Right ventricle myocardium inferior (tissue), 1 donor: ENCODE data around the gene XPR1. TPM values are rescaled to one million over a fixed set of nuclear protein-coding genes. Genes with fewer than 3 reads are reported as not detected.
"Not testable (repeated sequence)": the region's sequence is repeated elsewhere in the genome, so short reads cannot be mapped to it uniquely, and the experiment has no call there.

Source experiments
- ATAC-seq: fragments of 200-7000 bp; cut with Tn5 transposase; one replicate; pipeline ENCODE4 v1.9.1; 2020; ENCODE audit warnings: mild to moderate bottlenecking, moderate library complexity
- DNase-seq: peaks from one replicate; pipeline ENCODE4 v3.0.0; 2021; ENCODE audit errors: missing footprints
- intact Hi-C: fragments of 100-400 bp; cut with DNase I; formaldehyde crosslinking; loops from one replicate; pipeline ENCODE4 v1.11.0; 2022
- total RNA-seq: library from RNA; stranded (reverse); fragmentation: NEBNext Ultra II Directional; extraction: Animal tissue kit (Norgen Biotek cat#: 25700); gene quantifications from one replicate; pipeline ENCODE4 v1.2.1, GENCODE V29; 2021
- donor health status: DM: no; HTN: yes; CAD: no; lungs with severe emphysema.

The XPR1 gene
- total RNA-seq, 1 donor from 2014 or later: 35.8 TPM

DNA sequence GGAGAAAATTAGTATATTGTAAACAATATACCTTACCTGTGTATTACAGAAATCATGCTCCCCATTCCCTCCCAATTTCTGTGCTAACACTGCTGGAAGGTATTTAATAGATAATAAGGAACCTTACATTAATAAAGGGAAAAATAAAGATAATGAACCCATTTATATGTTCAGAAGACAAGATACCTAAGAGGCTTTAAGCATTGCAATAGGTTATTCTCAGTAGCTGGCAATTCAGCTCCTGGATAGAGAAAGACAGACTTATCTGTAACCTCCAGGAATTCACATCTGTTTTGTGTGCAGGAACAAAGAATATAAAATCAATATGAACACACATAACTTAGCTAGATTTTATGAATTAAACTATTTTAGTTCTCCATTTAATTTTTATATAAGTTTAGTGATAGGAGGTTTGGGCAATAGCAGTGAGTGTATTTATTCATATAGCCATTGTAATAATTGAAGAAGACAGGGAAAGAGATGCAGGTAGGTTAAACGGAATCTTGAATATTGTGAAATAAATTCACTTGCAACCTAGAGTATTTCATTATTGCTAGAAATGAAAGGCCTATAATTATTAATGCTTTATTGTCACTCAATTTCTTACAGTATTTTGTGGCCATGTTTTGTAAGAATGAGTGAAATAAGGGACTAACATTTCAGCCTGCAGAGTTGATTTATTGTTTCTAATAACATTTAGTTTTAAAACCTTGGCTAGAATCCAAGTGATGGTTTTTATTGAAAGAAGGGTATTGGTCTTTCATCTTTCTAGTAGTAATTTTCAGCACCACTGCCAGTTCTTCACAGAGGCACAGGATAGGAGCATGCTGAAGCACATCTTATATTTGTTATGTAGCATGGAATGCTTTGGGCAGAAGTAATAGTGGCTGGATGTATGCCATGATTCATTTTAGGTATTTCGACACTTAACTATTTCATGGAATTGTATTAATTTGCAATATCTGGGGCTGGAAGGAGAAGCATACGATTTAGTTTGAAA, 1.5 kb downstream of the XPR1 start:
- no peak for DNase-seq
- ATAC-seq: no peak
- intact Hi-C loops: loop anchor here (2.0 kb wide), 2 partner anchors 101 to 223 kb away; no protein-coding TSS in a partner anchor

DNA sequence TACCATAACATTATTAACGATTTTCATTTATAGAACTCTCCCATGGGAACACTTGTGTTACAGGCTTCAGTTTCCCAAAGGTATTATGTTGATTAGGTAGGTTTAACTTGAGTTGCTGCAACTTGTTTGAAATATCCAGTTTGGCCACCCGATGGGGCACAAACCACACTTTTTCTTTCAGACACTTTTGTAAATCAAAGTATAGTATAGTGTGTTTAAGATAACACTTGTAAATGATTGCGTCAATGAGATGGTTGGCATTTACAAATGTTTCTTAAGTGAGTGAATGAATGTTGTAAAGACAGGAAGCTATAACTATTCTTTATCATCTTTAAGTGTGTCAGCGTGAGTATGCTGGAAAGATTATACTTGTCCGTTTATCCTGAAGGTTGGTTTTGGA, 4.3 kb downstream of the XPR1 start:
- ATAC-seq: no peak
- intact Hi-C loops: no loop called here

DNA sequence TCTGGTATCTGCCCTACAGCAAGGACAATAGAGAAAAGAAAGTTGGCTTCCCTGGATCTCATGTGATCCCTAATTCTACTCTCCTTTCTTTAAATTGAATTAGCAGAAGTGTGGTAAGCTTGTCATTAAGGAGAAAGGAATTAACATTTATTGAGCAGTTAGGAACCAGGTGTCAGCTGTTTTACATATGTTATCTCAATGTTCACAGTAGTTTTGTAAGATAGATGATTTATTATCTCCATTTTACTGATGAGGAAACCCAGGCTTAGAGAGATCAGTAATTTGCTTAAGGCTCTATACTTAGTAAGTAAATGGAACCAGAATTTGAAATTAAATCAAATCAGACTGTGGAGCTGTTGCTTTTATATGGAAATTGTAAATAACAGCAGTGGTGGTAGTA, 8.0 kb downstream of the XPR1 start:
- no peak for DNase-seq
- intact Hi-C loops: no loop called here
- ATAC-seq: no peak

More for the DNA sequence above, 4.3 kb downstream of the XPR1 start:
- no peak for DNase-seq

GRCh38 chr1:180640531-180640949, 8.7 kb downstream of the XPR1 start:
- DNase-seq: no peak
- ATAC-seq: peak; percentile 59
- intact Hi-C loops: no loop called here

DNA sequence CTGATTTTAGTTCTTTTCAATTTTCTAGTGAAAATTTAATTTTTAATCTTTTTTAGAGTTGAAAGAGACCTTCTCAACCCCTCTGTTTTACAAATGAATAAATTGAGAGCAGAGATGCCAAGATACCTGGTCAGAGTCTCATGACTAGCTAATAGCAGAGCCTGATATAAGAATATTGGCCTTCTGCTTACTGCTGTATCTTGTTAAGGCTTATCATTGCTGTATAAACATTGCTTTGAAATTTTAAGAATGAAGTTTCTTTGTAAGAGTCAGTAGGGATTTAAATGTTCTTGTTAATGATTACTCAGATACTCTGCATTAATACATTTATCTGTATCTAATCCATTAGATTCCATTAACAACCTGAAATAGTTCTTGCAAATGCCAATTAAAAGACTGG, 9.8 kb downstream of the XPR1 start:
- ATAC-seq: no peak
- no peak for DNase-seq
- intact Hi-C loops: no loop called here

DNA sequence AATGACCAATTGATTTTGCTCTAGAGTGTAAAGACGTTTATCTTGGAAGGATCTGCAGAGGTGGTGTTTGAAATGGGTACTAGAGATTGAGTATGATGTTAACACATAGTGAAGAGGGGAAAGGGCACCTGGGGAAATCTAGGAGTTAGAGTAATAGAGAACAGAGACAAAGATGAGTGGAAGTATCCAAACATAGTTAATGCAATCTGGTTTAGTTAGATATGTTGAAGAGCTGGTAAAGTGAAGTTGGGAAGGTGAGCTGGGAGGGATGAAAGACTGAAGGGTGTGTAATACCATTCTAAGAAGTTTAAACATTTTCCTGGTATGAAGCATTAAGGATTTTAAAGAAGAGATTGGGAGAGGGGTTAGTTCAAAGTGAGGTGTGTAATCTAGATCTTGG, 11.0 kb downstream of the XPR1 start:
- intact Hi-C loops: no loop called here
- DNase-seq (no peak), ATAC-seq (no peak)

DNA sequence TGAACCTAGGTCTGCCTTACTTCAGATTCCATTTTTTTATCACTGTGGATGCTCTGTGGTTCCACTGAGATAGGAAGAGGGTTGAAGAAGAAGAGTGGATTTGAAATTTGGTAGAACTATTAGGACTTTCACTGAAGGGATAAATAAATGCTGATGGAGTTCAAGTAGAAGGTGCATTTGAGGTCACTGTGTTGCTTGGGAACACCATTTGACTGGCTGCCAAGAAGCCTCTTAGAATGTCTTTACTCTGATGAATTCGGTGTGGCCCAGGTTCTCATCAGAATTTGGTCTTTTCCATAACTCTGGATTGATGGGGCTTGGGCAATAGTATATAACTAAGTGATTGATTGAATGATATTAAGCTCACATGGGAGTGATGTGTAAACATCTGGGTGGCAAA, 11.9 kb downstream of the XPR1 start:
- intact Hi-C loops: no loop called here
- DNase-seq (no peak), ATAC-seq (peak; percentile 48)

- intact Hi-C loops: no loop called here
- ATAC-seq (no peak), DNase-seq (no peak)
These were observed 12.8 kb downstream of the XPR1 start for GRCh38 chr1:180644526-180645192.

DNA sequence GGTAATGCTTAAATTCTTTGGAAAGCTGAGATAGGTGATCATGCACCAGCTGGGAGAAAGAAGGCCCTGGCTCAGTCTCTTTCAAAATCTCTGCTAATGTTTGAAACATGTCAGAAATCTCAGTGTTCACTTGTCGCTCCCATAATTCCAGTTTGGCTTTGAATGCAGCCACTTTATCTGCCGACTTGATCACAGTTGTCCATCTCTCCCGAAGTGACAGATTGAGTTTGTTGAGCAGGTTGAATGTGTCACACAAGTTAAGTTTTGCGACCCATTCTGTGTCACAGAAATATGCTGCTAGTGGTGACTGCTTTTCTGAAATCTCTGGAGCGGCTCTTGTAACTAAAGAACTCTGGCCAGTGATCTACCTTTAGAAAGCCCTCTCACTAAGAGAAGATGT, 13.4 kb downstream of the XPR1 start:
- DNase-seq, ATAC-seq, intact Hi-C loops: not testable (repeated sequence)

- DNase-seq (no peak), ATAC-seq (no peak)
- intact Hi-C loops: no loop called here
These were observed 14.3 kb downstream of the XPR1 start for GRCh38 chr1:180646093-180646492.

DNA sequence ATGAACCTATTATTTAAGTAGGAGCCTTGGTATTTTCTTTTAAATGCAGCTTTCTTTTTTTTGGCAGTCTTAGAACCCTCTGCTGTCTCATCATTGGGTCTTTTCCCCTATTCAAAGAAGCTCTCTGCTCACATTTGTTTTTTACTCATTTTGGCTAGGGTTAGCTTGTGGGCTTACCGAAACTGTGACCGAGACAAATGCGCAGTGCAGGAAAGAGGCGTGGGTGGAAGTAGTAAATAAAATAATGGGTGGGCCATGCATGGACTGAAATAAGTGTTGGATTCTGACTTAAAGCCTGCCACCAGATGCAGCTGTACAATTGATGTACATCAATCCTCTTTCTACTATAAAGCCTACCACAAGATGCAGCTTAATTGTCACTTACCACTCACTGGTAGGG, 14.7 kb downstream of the XPR1 start:
- intact Hi-C loops: no loop called here

GRCh38 chr1:180652792-180653191, 21.0 kb downstream of the XPR1 start:
- DNase-seq: no peak
- intact Hi-C loops: no loop called here
- ATAC-seq: no peak

More for the DNA sequence above, 14.7 kb downstream of the XPR1 start:
- ATAC-seq (no peak), DNase-seq (no peak)

DNA sequence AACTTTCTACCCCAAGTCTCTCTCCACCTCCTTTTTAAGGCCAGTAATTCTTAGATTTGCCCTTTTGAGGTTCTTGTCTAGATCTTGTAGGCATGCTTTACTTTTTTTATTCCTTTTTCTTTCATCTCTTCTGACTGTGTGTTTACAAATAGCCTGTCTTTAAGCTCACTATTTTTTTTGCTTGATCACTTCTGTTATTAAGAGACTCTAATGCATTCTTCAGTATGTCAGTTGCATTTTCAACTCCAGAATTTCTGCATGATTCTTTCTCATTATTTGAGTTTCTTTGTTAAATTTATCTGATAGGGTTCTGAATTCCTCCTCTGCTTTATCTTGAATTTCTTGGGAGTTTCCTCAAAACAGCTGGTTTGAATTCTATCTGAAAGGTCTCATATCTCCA, 30.9 kb downstream of the XPR1 start:
- intact Hi-C loops: no loop called here
- no peak for DNase-seq
- no peak for ATAC-seq

DNA sequence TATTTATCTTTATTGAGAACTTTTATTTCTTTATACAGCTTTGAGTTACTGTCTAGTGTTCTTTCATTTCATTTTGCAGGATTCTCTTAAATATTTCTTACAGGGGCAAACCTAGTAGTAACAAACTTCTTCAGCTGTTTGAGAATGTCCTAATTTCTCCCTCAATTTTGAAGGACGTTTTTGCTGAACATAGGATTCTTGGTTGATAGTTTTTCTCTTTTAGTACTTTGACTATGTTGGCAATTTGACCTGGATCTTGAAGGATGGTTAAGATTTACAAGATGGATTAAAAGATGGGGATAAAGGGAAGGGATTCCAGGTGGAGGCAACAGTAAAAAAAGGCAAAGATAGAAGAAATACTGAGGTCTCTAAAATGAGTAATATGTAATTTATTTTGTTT, 38.9 kb downstream of the XPR1 start:
- intact Hi-C loops: no loop called here
- ATAC-seq (no peak), DNase-seq (no peak)

GRCh38 chr1:180672105-180672504, 40.3 kb downstream of the XPR1 start:
- intact Hi-C loops: no loop called here
- DNase-seq (no peak), ATAC-seq (no peak)

DNA sequence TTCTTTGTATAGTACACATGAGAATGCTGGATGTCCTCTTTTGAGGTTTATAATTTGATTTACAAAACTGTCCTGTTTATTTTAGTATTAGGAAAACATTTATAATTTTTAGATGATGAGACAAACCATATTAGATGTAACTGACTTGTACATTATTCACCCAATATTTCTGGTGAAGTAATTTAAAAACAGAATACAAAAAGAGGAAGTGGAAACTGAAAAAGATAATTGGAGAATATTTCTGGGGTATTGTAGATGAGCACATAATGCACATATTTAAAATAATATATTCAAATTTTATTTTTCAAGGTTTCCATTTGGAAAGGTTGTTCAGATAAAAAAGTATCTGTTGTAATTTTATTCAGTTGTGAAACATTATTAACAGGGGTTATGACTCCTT, 40.7 kb downstream of the XPR1 start:
- intact Hi-C loops: no loop called here
- ATAC-seq (no peak), DNase-seq (no peak)

DNA sequence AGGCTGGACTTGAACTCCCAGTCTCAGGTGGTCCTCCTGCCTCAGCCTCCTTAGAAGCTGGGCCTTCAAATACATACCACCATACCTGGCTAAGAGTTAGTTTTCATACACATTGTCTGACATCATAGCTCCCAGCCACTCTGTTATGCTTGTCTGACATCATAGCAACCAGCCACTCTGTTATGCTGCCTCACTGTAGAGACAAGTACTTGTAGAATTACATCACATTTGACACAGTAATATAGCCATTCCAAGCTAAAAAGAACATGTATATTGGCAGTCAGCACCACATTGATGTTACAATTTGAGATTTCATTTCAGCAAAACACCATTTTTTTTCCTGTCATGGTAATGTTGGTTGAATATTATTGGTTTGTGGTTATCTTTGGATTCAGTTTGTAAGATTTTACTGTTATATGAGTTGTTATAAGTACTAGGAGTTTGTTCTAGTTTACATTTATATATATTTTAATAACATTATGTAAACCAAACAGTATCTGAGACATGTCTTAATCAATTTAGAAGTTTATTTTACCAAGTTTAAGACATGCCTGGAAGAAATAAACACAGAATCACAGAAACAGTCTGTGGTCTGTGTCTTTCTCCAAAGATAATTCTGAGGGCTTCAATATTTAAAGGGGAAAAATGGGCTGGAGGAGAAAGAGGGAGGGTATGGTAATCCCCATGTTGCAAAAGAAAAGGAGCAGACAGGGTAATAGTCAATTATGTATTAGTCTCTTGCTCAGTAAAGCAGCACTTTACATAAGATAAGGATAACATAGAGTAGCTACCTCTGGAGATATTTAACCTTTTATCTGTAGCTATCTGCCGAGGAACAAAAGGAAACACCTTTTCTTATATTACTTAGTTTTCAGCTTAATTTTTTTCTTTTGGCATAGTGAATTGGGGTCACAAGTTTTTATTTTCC, 43.0 kb downstream of the XPR1 start:
- no peak for DNase-seq
- ATAC-seq: no peak
- intact Hi-C loops: no loop called here

GRCh38 chr1:180675586-180675985, 43.8 kb downstream of the XPR1 start:
- DNase-seq: no peak
- intact Hi-C loops: no loop called here
- ATAC-seq: no peak

GRCh38 chr1:180680558-180681144, 48.8 kb downstream of the XPR1 start:
- DNase-seq (no peak), ATAC-seq (no peak)
- intact Hi-C loops: no loop called here
